GM18867 (cell line): Measurements from ENCODE around the gene ZNF22.

ENCODE experiments used
- ATAC-seq: cut with Tn5 transposase; IDR thresholded peaks from one replicate; pipeline ENCODE4 v1.9.1; 2021; ENCODE audit warnings: mild to moderate bottlenecking, moderate library complexity; ENCODE audit not compliant: unreplicated experiment

The ZNF22 gene

DNA sequence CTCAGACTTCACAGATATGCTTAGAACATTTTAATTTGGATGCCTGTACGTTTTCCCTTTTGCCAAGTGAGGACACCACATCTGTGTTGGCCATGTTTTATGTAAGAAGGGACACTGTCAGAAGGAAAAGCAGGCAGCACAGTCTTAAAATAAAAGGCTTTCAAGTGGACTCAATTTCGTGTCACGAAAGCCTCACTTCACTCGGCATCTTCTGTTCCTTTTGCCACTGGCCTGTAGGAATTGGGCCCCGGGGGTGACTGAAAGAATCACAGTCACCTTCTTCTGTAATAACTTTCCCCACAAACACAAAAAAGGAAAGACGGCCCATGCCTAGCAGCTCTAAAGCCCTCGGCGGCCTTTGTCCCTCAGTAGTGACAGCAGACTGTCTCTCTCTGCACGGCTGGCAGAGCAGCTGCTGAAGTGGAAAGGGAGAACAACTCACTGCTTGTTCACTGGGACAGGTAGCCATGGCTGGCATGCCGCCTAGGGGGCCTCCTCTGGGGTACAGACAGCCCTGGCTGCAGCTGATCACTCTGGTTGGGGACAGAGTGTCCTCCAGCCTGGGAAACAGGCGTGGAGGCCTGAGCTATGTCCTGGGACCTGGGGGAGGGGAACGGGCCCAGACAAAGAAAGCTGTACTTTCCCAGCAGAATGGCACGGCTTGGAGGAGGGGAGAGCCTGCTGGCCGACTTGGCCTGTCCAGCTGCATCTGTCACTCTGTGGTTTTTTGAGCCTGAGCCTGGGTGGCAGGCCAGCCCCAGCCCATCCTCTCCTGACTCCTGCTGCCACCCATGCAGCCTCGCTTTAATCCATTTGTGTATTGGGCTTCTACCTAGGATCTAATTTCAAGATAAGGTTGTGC lies 36.7 kb upstream of the ZNF22 start:
- ATAC-seq: no peak

DNA sequence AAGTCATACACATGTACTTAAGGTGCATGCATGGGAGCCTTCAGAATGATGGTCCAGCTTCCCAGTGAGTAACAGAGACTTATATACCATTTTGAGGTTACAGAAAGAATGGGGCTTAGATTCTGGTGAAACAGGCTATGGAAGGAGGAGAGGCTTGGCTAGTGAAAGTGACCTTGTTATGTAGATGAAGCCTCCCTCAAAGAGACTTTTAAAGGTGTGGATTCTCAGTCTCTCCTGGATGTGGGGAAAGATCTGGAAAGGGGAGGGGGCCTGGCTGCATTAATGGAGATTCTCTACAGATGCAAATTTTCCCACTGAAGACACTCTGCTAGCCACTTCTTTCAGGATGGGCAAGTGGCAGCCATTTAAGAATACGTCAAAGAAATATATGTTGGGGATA lies 35.6 kb upstream of the ZNF22 start:
- no peak for ATAC-seq

DNA sequence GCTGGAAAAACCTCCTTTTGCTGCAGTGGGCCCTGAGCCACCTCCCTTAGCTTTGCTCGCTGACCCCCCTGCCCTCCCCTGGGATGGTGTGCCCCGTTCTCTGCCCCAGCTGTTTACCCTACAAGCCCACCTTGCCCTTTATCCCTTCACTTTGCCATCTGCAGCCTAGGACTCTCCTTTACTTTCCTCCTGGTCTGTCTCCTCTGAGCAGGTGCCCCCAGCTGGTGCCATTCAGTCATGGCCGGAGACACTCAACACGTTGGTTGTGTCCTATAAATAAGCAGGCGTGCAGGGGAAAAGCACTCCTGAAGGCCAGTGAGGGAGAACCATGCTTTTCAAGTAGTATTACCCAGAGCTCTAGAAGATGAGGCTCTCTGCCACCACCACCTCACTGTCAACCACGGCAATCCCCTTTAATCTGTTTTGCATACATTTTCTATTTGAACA lies 35.0 kb upstream of the ZNF22 start:
- peak; percentile 35 for ATAC-seq

DNA sequence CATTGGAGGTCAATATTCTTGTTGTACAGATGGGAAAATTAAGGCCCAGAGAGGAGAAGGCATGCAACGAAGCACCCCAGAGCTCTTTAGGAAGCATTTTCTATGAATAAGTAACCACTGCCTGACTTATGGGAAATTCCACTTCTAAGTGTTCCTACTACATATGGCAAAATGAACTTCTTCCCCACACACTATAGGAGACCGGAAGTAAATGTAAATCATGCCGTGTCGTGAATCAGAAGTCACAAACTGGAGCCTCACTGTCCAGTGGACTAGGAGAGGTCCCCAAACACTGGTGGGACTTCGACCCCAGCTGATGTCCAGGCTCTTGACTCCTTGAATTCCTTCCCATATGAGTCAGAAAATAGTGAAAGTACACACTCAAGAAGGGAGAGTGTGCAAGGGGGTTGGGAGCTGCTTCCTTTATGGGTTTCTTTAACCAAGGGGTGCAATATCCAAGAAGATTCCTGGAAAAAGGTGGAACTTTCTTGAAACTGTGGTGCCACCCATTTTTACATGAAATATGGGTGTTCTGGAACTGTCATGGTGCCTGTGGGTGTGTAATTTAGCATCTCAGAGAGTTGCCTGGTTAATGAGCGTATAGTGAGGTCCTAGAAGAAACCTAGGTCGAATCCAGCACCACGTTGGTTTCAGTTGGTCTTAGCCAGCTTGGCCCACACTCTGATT lies 34.5 kb upstream of the ZNF22 start:
- ATAC-seq: peak; percentile 21

DNA sequence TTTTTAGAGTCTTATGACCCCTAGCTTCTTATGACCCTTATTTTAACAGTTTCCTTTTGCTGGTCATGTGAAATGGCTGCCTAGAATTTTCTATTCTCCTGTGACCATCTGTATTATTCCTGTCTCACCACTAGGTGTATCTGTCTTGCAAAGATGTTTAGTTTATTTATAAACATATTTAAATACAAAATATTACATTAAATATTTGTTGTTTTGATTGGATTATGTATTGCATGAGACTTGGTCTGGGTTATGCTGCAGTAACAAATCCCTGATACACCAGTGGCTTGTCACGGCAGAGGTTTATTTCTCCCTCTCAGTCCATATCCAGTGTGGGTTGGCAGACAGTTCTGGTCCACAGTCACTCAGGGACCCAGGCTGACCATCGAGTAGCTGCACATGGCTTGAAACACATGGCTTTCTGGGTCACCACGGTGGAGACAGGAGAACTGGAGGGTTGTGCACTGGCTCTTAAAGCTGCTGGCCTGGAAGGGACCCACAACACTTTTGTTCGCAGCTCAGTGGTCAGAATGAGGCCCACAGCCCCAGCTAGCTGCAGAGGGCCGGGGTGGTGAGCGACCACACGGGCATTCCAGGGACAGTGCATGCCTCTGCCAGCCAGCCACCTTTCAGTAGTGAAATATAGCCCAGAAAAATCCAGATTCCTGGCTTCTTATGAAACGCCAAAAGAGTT lies 33.8 kb upstream of the ZNF22 start:
- no peak for ATAC-seq

- ATAC-seq: no peak
Measured at GRCh38 chr10:44967616-44968015, 33.1 kb upstream of the ZNF22 start.

DNA sequence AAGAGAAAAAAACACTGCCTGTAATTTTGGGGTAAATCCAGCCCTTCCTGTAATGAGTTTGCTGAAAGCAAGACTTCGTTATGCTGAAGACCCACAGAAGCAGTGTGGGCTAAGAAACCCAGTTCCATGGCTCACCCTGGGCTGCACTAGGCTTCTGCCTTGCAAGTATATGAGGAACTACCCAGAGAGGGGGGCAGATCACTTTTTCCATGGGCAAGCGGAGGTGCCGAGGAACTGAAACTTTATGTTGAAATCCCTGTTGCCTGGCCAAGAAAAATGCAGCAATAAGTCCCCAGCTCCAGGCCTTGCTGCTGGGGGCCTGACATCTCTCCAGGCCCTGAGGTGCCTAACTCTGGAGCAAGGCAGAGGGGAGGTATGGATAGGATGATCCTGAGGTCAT lies 32.6 kb upstream of the ZNF22 start:
- no peak for ATAC-seq

- no peak for ATAC-seq
Measured at GRCh38 chr10:44968500-44969400, 32.0 kb upstream of the ZNF22 start.

- no peak for ATAC-seq
Measured at GRCh38 chr10:44969854-44970253, 30.9 kb upstream of the ZNF22 start.

- no peak for ATAC-seq
Measured at GRCh38 chr10:44970812-44971395, 29.8 kb upstream of the ZNF22 start.

DNA sequence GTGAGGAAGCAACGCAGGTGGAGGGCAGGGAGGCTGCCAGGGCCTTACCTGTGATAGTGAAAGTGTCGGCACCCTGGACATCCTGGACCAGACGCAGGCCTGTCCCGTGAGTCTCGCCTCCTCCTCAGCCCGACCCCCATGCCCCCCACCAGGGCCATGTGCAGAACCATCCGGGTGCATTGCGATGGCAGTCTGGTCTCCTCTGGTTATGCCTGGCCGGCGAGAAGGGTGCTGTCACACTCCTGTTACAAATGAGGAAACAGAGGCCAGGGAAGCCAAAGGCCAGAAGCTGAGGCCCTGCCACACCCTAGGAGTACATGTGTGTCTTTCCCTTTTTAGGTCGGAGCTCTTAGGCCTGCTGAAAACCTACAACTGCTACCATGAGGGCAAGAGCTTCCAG lies 29.3 kb upstream of the ZNF22 start:
- no peak for ATAC-seq

DNA sequence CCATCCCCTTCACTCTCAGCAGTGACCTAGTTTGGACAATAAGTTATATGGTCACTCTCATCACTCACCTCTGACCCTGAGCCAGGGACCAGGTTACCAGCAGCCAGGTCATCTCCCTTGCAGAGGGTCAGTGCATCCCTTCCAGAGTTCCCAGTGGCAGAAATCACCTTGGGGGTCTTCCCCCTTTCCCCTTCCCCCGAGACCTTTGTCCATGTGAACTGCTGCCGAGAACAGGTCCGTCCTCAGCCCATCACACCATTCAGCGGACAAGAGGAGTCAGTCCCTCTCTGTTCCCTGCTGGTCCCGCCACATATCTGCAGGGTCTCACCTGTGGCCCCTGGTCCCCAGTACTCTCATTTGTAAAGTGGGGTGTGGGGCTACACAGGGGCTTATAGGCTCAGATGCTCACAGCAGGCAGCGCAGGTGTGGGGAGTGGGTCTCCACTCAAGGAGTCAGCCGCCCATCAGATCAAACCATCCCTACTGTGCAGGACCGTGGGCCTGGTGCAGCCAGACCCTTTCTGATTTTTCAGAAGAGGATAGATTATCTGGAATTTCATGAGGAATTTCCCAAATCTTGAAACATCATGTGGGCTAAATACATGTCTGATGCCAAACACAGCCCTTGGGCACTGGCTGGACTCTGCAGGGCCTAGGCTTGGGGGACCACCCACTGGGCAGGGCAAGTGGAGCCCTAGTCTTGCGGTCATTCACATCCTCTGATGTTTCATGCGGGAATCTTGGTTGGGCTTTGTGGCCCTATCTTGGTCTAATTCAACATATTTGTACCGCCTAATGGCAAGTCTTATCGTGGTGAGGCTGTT lies 28.6 kb upstream of the ZNF22 start:
- no peak for ATAC-seq

DNA sequence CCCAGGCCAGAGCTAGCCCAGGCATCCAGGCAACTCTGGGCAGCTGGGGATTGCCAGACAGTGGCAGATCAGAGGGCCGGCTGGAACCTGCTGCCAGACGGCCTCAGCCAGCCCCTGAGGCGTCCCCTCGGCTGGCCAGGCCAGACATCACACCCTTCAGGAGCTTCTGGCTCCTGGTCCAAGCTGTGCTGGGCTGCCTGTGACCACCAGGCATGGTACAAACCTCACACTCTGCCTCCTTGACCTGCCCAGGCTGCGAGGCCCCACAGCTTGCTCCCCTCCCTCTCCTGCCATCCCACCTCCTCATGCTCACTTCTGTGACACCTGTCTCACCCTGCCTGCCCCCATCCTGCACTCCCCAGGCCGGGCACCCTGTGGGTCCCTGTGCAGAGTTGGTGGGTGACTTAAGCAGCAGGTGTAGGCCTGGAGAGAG lies 27.8 kb upstream of the ZNF22 start:
- no peak for ATAC-seq

GRCh38 chr10:44973323-44974081 lies 27.2 kb upstream of the ZNF22 start:
- ATAC-seq: no peak

GRCh38 chr10:44974082-44974627 lies 26.6 kb upstream of the ZNF22 start:
- ATAC-seq: peak; percentile 5

GRCh38 chr10:44974628-44975430 lies 25.9 kb upstream of the ZNF22 start:
- peak; percentile 83 for ATAC-seq
